IPS-11a (cell line): ENCODE results near the gene ZNFX1.

Experiments
- H3K4me3 ChIP-seq: one replicate; pipeline ENCODE4 v1.5.1; 2013; ENCODE audit warnings: low read depth, low read length, control low read depth

ZNFX1 gene

DNA sequence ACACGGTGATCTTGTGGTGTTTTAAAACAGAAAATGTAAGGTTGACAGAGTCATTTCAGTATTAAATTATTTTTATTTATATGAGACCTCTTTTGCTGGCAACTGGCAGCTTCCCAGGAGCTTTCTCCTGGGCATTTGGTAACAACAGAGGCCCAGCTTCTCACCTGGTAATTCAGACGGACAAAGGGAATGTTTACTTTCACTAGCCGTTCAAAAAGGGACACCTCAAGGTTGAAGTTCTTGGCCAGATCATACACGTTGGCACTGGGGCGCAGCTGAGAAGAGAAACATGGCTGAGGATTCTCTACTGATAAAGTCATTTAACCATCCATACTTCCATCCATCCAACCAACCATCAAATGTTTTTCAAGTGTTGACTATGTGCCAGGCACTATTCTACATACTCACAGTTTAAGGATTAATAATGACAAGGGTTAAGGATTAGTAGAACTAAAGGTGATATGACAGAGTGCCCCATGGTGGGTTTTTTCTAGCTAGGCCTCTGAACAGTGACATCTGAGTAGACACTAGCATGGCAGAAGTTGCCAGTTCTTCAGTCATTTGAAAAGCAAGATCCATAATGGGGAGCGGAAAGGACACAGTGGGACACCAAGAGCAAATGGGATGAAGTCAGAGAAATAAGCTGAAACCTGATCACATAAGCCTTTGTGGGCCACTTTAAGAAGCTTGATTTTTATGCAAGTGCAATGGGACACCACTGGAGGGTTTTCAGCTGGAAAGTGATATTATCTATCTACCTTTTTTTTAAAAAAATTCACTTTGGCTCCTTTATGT is 25.1 kb downstream of the ZNFX1 start:
- no peak overlapping the region for H3K4me3 ChIP-seq

DNA sequence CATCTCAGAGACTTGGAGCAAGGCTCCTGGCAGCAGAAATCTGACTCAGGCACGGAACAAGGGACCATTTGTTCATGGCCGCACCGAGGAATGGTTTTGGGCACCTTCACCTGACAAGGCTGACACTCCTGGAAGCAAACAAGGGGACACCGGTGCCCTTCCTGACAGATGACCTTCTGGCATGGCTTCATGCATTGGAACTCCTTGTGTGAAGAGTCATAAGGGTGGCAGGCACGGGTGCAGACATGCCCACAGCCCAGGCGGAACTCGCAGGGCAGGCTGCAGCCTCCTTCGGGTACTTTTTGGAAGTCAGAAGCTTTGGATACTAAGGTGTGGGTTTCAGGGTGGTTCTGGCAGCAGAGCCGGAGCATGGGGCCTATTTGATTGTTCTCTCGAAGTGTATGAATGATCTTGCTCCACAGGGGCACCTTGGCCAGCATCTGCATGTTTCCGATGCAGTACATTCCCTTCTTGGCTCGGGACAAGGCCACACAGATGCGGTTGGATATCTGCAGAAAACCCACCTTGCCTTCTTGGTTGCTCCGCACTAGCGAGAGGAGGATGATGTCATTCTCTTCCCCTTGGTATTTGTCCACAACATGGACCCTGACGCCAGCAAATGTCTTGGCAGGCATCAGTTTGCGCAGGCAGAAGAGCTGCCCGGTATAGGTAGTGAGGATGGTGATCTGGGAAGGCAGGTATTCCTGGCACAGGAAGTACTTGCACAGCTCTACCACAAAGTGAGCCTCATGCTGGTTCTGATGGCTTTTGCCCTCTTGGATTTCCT is 28.8 kb downstream of the ZNFX1 start:
- H3K4me3 ChIP-seq = no peak overlapping the region

- H3K4me3 ChIP-seq = no peak overlapping the region
These were observed 29.6 kb downstream of the ZNFX1 start for GRCh38 chr20:49248301-49248700.

- no peak overlapping the region for H3K4me3 ChIP-seq
These were observed 30.1 kb downstream of the ZNFX1 start for GRCh38 chr20:49247792-49248191.

DNA sequence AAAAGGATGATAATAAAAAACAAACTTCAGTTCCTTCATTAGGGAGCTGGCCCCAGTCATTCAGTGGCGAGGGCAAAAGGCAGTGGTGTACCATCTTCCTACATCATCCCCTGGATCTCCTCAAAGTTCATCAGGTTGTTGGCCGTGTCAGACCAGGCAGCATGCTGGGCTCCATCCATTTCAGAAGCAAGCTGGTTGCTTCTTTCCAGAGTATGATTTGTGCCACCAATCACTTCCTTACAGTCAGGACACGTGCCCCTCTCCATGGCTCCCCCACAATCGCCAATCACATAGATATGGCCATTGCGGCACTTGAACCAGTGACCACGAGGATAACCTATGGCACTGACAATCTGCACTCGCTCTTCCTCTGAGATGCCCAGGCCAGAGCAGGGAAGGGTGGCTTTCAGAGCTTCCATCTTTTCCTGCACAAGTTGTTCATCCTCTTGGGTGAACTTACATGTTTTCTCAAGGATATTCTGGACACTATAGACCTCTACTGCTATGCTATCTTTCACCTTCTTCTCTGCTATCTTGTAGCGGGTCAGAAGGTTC is 30.6 kb downstream of the ZNFX1 start:
- H3K4me3 ChIP-seq = no peak overlapping the region

GRCh38 chr20:49245921-49246740 is 31.7 kb downstream of the ZNFX1 start:
- no peak overlapping the region for H3K4me3 ChIP-seq

DNA sequence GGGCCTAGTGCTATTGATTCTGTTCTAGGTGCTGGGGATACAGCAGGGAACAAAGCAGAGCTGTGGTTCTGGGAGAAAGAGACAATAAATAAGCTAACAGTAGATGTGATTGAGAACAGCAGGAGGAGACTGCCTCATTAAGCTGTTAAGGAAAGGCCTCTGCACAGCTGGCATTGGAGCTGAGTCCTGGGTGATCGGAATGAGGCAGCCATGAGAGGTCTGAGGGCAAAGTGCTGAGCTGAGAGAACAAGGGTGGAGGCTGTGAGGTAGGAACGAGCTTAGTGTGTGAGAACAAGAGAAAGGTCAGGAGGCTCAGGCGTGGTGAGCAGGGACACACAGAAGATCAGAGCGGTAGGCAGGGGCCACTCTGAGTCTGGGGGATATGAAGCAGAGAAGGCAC is 40.3 kb downstream of the ZNFX1 start:
- no peak overlapping the region for H3K4me3 ChIP-seq

DNA sequence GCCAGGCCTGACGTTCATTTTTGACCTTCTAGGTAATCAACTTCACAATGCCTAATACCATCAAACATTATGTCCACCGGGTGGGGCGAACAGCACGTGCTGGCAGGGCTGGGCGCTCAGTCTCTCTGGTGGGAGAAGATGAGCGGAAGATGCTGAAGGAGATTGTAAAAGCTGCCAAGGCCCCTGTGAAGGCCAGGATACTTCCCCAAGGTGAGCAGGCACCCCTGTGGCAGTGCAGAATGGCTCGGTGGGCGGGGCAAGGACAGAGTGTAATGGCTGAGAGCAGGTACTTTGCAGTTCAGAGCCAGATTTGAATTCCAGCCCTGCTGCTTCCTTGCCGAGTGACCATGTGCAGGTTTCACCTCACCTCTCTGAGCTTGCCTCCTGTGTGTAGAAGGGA is 41.6 kb downstream of the ZNFX1 start:
- H3K4me3 ChIP-seq = no peak overlapping the region

- no peak overlapping the region for H3K4me3 ChIP-seq
These were observed 43.0 kb downstream of the ZNFX1 start for GRCh38 chr20:49234831-49235230.

DNA sequence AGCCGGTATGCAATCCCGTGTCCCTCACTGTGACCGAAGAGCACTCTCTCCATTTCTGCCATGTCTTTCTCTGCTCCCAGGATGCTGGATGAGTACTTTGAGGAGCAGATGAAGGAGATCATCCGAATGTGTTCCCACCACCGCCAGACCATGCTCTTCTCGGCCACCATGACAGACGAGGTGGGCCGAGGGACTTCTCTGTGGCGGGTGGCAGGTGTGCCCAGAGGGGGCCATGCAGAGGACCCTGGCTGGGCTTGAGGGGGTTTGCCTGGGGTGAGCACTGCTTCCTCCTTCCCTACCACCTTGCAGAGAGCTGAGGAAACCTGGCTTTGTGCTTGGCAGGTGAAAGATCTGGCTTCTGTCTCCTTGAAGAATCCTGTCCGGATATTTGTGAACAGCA is 44.6 kb downstream of the ZNFX1 start:
- no peak overlapping the region for H3K4me3 ChIP-seq

- H3K4me3 ChIP-seq = no peak overlapping the region
These were observed 46.4 kb downstream of the ZNFX1 start for GRCh38 chr20:49231471-49231870.

GRCh38 chr20:49230561-49231133 is 47.2 kb downstream of the ZNFX1 start:
- H3K4me3 ChIP-seq = no peak overlapping the region

GRCh38 chr20:49230021-49230420 is 47.8 kb downstream of the ZNFX1 start:
- no peak overlapping the region for H3K4me3 ChIP-seq

- no peak overlapping the region for H3K4me3 ChIP-seq
These were observed 48.5 kb downstream of the ZNFX1 start for GRCh38 chr20:49229381-49229780.

DNA sequence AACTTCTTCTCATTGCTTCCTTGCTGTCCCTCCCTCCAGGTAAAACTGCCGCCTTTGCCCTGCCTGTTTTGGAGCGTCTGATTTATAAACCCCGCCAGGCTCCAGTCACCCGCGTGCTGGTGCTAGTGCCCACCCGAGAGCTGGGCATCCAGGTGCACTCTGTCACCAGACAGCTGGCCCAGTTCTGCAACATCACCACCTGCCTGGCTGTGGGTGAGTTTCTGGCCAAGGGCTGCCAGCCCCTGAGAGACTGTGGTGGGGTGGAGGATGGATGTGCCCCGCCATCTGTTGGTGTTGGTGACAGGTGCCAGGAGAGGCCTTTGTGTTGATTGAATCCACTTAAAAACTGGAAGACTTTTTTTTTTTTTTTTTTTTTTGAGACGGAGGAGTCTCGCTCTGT is 49.2 kb downstream of the ZNFX1 start:
- no peak overlapping the region for H3K4me3 ChIP-seq

- H3K4me3 ChIP-seq = no peak overlapping the region
These were observed 52.0 kb downstream of the ZNFX1 start for GRCh38 chr20:49225896-49226295.

DNA sequence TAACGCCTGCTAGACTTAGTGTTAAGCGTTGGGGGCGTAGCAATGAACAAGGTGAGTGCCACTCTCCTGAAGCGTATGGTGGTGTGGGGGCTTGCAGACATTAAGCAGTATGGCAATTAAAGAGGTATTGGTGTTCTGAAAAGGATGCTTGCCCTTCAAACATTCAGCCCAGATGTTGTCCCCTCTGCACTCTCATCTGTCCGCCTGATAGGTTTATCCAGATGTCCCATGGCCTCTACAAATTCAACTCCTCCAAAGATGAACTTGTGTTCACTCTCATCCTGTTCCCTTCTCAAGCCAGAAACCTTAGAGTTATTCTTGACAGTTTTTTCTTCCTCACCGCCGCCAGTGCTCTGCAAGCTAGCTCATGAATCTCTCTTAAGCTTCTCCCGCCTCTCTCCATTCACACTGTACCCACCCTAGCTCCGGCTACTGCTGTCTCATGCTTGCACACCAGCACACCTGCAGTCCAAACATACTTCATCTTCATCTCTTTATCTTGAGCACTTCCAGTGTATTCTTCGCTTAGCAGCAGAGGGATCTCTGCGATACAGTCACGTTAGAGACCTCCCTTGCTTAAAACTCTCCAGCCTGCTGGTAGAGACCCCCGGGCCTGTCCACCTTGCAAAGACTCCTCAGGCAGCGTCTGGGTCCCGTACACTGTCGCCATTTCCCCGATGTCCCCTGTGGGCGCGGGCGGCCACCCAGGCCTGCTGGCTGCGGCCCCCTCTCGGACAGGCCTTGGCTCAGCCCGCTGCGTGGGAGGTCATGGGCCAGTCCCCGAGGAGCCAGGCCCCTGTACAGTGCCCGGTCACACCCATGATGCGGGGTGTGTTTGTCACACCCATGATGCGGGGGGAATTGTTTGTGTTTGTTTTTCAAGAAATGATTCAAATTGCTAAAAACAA is 57.7 kb downstream of the ZNFX1 start:
- peak overlapping the region; percentile 84 for H3K4me3 ChIP-seq

GRCh38 chr20:49219091-49219923 is 58.5 kb downstream of the ZNFX1 start, which contains the start of gene DDX27:
DDX27 (plus strand) TSS chr20:49219416; CDS start chr20:49219449, 33 bp downstream.
- H3K4me3 ChIP-seq = peak within 1 kb of the TSS; percentile 84

DNA sequence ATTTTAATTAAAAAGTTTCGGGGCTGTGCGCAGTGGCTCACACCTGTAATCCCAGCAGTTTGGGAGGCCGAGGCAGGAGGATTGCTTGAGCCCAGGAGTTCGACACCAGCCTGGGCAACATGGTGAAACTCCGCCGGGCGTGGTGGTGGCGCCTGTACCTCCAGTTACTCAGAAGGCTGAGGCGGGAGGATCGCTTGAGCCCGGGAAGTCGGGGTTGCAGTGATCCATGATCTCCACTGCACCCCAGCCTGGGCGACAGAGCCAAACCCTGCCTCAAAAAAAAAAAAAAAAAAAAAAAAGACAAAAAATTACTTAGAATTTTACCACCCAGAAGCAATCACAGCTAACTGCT is 59.1 kb downstream of the ZNFX1 start:
- peak overlapping the region; percentile 84 for H3K4me3 ChIP-seq
